HG02943 (cell line): ENCODE measurements around the gene ISG20.
A peak's percentile ranks its signal among the peaks of the same experiment; 100 is the strongest.

Experiments
- ATAC-seq: cut with Tn5 transposase; IDR thresholded peaks from one replicate; pipeline ENCODE4 v1.9.1; 2021; ENCODE audit warnings: mild to moderate bottlenecking, low read depth, moderate library complexity; ENCODE audit not compliant: unreplicated experiment

ISG20 gene

GRCh38 chr15:88638626-88639372, at the start of gene ISG20:
TSS of gene ISG20 (plus strand) at chr15:88639016. CDS start at chr15:88639367, 351 bp downstream.
- peak; percentile 59 for ATAC-seq

GRCh38 chr15:88590759-88591158, 48.1 kb upstream of the ISG20 start:
- no peak for ATAC-seq

GRCh38 chr15:88591384-88591783, 47.4 kb upstream of the ISG20 start:
- ATAC-seq: no peak

GRCh38 chr15:88603885-88604284, 34.9 kb upstream of the ISG20 start:
- ATAC-seq: no peak

GRCh38 chr15:88604381-88605188, 34.2 kb upstream of the ISG20 start:
- ATAC-seq: no peak

GRCh38 chr15:88605189-88606069, 33.4 kb upstream of the ISG20 start:
- no peak for ATAC-seq

- ATAC-seq: no peak
Observed at GRCh38 chr15:88606070-88606794, 32.6 kb upstream of the ISG20 start.

GRCh38 chr15:88607951-88608350, 30.9 kb upstream of the ISG20 start:
- no peak for ATAC-seq

GRCh38 chr15:88608607-88609181, 30.1 kb upstream of the ISG20 start:
- no peak for ATAC-seq

GRCh38 chr15:88609344-88610090, 29.3 kb upstream of the ISG20 start:
- no peak for ATAC-seq

- ATAC-seq: no peak
Observed at GRCh38 chr15:88610701-88611231, 28.1 kb upstream of the ISG20 start.

GRCh38 chr15:88612186-88612796, 26.5 kb upstream of the ISG20 start:
- no peak for ATAC-seq

GRCh38 chr15:88613074-88613944, 25.5 kb upstream of the ISG20 start:
- no peak for ATAC-seq

- no peak for ATAC-seq
Observed at GRCh38 chr15:88615303-88616107, 23.3 kb upstream of the ISG20 start.

GRCh38 chr15:88616240-88616639, 22.6 kb upstream of the ISG20 start:
- ATAC-seq: no peak

- no peak for ATAC-seq
Observed at GRCh38 chr15:88617031-88617722, 21.6 kb upstream of the ISG20 start.
